Erythroblast (primary cell): ENCODE results near the gene NOVA2.

ENCODE experiments used
- DNase-seq, 2 experiments: peaks; one replicate each; lab custom pipeline; 2025; lab: John Stamatoyannopoulos, UW
- GATA1 ChIP-seq: IDR thresholded peaks from 2 replicates; pipeline ENCODE4 v1.6.1; 2011; ENCODE audit warnings: low read depth, mild to moderate bottlenecking, control low read depth, low read length, moderate library complexity
- POLR2A ChIP-seq: IDR thresholded peaks from 2 replicates; pipeline ENCODE4 v1.6.1; 2011; ENCODE audit warnings: mild to moderate bottlenecking, low read length

The NOVA2 gene

GRCh38 chr19:45973553-45974338 is at the start of gene NOVA2:
TSS of gene NOVA2 (minus strand) at chr19:45973865. CDS start at chr19:45973351, 514 bp downstream.
- TF ChIP-seq POLR2A (no peak), GATA1 (no peak)
- DNase-seq, result peak; percentile 63 to 64

DNA sequence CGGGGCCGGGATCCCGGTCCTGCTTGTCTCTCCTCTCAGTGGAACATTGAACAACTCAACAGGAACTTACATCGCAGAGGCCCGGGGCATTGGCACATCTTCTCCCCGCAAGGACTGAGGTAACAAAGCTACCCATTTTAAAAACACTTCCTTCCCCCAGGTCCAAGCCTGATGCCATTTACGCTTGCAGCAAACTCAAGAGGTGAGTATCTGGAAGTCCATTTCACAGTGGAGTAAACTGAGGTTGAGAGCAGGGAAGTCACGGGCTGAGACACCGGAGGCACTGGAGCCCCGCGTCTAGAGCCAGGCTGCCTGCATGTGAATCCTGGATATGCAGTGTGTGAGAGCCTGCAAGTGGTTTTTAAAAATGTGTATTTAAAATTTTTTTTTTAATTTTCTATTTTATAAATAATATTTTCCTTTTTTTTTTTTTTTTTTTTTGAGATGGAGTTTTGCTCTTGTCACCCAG is 49.7 kb upstream of the NOVA2 start:
- TF ChIP-seq POLR2A, result no peak
- TF ChIP-seq GATA1, result no peak
- no peak for DNase-seq

DNA sequence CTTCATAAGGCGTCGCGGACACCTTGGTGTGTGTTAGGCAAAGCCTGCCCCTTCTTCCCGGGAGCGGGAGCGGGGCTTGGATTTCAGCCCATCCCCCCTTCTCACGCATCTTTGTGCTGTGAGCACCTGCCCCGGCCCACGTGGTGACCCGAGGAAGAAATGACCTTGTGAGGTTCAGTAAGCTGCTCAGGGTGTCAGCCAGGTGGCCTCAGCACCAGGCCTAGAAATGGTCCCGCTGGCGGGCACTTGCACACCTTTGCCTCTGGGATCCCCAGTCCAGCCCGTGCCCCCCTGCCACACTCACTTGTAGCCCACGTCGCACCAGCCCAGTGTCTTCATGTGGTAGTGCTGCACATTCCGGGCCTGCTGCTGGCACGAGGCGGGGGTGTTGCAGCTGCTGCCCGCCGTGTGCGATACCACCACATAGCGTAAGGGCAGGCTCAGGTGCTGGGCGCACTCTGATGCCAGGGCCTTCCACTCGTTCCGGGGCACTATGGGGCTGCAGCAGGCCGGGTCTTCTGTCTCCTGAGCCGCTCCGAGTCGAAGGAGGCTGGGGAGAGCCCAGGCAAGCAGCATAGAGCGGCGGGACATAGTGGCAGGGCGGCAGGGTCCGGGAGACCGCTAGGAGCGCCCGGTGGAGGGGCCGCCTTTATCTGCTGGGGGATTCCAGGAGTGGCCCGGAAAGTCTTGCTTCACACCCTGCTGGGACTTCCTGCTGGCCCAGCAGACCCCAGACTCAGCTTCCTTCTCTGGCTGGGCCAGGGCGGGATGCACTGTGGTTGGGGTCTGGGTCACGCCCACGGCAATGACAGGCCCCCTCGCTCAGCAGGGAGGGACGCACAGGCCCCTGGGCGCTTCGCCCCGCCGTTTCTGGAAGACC is 49.0 kb upstream of the NOVA2 start, which contains the start of gene PGLYRP1:
Gene PGLYRP1 (minus strand): TSS at position 623 of the 880 bp plus-strand sequence. CDS start 32 bp downstream, at position 591.
- no peak for TF ChIP-seq POLR2A
- TF ChIP-seq GATA1, result no peak
- DNase-seq, result no peak

GRCh38 chr19:46022061-46022430 is 48.4 kb upstream of the NOVA2 start:
- DNase-seq, result no peak
- TF ChIP-seq POLR2A (no peak), GATA1 (no peak)

DNA sequence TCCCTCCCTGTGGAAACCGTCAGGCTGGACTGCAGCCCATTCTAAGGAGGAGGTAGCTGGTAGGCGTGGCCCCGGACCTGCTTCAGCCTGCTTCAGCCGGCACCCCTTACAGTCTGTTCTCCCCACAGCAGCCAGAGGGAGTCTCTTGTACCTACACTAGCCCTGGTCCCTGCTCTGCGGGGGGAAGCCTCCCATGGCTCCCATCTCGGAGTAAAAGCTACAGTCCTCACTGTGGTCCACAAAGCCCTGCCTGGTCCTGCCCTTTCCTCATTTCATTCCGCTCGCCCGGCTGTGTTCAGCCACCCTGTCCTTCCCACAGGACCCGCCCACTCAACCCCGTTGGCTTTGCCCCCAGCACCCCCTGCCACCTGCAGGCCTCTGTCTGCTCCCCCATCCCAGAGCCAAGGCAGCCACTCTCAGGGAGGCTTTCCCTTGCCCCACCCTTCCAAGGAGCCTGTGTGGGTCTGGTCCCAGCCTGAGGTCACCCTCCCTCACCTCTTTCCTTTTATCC is 47.9 kb upstream of the NOVA2 start:
- no peak for TF ChIP-seq POLR2A
- no peak for TF ChIP-seq GATA1
- DNase-seq, result no peak

GRCh38 chr19:46020819-46021125 is 47.1 kb upstream of the NOVA2 start:
- TF ChIP-seq GATA1, result no peak
- TF ChIP-seq POLR2A, result no peak
- no peak for DNase-seq

- DNase-seq, result no peak
- TF ChIP-seq POLR2A (no peak), GATA1 (no peak)
Measured at GRCh38 chr19:46019270-46019669, 45.6 kb upstream of the NOVA2 start.

DNA sequence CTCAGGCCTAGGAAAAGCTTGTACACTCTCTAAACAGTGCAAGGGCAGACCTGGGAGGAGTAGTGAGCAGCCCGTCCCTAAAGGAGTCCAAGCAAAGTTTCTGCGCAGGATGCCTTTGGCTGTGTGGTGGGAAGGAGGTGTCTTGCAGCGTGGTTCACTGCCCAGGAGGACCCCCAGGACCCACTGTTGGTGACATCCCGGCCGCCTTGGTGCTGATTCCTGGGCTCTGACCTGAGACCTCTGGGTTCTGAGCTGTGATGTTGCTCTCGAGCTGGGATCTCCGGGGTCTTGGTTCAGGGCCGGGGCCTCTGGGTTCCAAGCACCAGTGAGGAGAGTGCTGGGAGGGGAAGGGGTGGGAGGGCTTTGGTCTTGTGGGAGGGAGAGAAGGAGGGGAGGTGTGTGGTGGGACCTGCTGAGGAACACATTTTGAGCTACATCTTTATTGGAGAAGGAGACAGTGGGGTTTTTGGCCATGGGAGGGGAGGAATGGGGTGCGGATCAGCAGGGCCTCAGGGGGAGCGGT is 45.1 kb upstream of the NOVA2 start:
- TF ChIP-seq GATA1, result no peak
- no peak for TF ChIP-seq POLR2A
- DNase-seq, result no peak

- no peak for DNase-seq
Measured at GRCh38 chr19:46017874-46018675, 44.4 kb upstream of the NOVA2 start.

DNA sequence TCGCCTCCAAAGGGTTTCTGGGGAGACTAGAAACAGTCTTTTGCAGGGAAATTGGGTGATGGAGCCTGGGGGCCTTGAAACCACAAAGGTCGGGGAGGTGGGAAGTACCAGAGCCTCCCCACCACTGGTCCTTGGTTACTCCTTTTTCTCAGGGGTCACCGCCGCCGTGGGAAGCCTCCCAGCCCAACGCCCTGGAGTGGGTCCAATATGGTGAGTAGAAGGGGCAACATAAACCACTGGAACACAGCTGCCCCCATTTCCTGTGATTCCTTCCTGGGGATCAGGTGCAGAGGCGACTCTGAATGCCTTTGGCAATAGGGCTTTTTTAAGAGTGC is 43.4 kb upstream of the NOVA2 start:
- TF ChIP-seq POLR2A (no peak), GATA1 (no peak)
- DNase-seq, result no peak

More at GRCh38 chr19:46017874-46018675, 44.4 kb upstream of the NOVA2 start:
- TF ChIP-seq GATA1, result no peak
- no peak for TF ChIP-seq POLR2A

DNA sequence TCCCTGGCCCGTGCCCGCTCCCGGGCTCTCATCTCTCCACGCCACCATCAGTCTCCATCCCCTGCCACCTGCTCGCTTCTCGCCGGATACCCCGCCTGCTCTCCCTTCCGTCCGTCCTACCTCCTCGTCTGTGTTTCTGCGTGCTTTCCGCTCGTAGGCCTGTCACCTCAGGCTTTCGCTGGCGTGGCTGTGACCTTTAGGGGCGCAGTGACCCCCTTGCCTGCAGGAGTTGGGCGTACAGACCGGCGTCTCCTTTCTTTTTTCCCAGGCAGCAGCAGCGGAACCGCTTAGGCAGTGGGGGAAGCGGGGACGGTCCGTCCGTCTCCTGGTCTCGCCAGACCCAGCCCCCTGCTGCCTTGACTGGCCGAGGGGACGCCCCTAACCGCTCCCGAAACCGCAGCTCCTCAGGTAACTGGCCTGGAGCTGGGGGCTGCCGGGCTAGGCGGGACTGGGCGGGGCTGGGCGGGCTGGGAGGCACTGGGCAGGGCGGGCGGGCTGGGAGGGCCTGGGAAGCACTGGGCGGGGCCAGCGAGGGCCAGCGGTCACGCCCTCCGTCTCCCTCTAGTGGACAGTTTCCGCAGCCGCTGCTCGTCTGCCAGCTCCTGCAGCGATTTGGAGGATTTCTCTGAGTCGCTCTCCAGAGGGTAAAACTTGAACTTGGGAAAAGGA is 42.9 kb upstream of the NOVA2 start:
- no peak for TF ChIP-seq POLR2A
- TF ChIP-seq GATA1, result no peak
- peak; percentile 83 to 92 for DNase-seq

DNA sequence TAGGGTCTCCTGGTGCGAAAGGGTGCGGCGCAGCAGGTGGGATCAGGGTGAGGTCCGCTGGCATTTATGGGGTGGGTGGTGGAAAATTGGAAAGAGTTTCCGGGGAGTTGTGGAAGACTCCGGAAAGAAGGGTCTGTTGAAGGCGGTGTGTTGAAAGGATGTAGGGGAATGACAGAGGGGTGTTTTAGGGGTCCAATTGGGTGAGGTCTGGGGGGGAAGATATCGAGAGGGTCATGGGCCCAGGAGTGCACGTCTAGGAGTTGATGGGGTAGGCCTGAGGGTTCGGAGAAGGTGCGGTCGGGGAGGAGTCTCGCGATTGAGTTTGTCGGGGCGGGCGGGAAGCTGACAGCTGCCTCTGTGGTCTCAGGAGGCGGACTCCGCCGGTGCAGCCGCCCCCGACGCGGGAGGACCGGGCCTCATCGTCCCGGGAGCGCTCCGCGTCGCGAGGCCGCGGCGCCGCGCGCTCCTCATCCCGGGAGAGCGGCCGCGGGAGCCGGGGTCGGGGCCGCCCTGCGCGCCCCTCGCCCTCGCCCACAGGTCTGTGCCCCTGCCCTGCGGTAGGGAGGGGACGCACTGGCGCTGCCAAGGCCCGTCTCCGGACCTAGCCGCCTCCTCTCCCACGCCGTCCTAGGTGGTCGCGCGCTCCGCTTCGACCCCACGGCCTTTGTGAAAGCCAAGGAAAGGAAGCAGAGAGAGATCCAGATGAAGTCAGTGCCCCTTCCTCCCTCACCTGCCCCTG is 42.2 kb upstream of the NOVA2 start:
- no peak for TF ChIP-seq GATA1
- no peak for TF ChIP-seq POLR2A
- DNase-seq, result peak; percentile 22 to 31
